Cardiac muscle cell (in vitro differentiated cells and primary cell): Measurements from ENCODE around the gene IGF2BP3. TPM values are rescaled to one million over a fixed set of nuclear protein-coding genes. Genes with fewer than 3 reads are reported as not detected.
A peak's percentile ranks its signal among the peaks of the same experiment; 100 is the strongest.

Experiments
- DNase-seq, 2 donors: peaks; one replicate each; pipeline versions ENCODE4 v3.0.0 to v3.0.0-alpha.2; 2010 to 2017; ENCODE audit warnings: low read depth in 1 of 2, low spot score in 1 of 2
- H3K27ac ChIP-seq: fragments of 200-600 bp; sonication (generic); 2 replicates; pipeline ENCODE4 v1.5.1; 2016
- H3K27me3 ChIP-seq: fragments of 200-600 bp; sonication (generic); 2 replicates; pipeline ENCODE4 v1.6.0; 2016; ENCODE audit warnings: control low read depth
- H3K36me3 ChIP-seq: fragments of 200-600 bp; sonication (generic); 2 replicates; pipeline ENCODE4 v1.5.1; 2016; ENCODE audit warnings: control low read depth
- H3K4me1 ChIP-seq: fragments of 200-600 bp; sonication (generic); 2 replicates; pipeline ENCODE4 v1.8.1; 2017; ENCODE audit warnings: low read depth, mild to moderate bottlenecking, mixed run types
- H3K4me3 ChIP-seq: fragments of 200-600 bp; sonication (generic); 2 replicates; pipeline ENCODE4 v1.5.1; 2016; ENCODE audit warnings: mild to moderate bottlenecking
- H3K9me3 ChIP-seq: fragments of 200-600 bp; sonication (generic); 2 replicates; pipeline ENCODE4 v1.5.1; 2017; ENCODE audit warnings: low read depth, mild to moderate bottlenecking, control low read depth
- CTCF ChIP-seq: IDR thresholded peaks from 2 replicates; pipeline ENCODE4 v1.5.1; 2012; ENCODE audit warnings: low read depth, mild to moderate bottlenecking, low read length
- polyA plus RNA-seq: library from polyadenylated mRNA; unstranded; fragments of >200 nt; fragmentation: Nextera tagmentation; extraction: Ambion mirVana; gene quantifications from 2 replicates; pipeline ENCODE4 v1.2.1, GENCODE V29; 2016
- total RNA-seq: library from RNA; depleted of rRNA; stranded (reverse); fragments of >200 nt; gene quantifications from 2 replicates; pipeline ENCODE4 v1.2.3, GENCODE V29; 2016

The IGF2BP3 gene
- total and polyA plus RNA-seq, 2 experiments from 2014 or later, result 30.5 to 59.3 TPM

GRCh38 chr7:23458044-23458443 is 12.2 kb downstream of the IGF2BP3 start:
- peak overlapping the region; percentile 6 for H3K27ac ChIP-seq
- no peaks in the 10 kb centered on the region for H3K27me3 ChIP-seq
- H3K36me3 ChIP-seq, result no peaks in the 10 kb centered on the region
- no peak overlapping the region for H3K4me3 ChIP-seq
- no peaks in the 10 kb centered on the region for H3K9me3 ChIP-seq
- TF ChIP-seq CTCF, result no peak
- H3K4me1 ChIP-seq, result peaks cover 15% of the 10 kb centered on the region
- DNase-seq, result peak in 1 of 2 donors; percentile 23

DNA sequence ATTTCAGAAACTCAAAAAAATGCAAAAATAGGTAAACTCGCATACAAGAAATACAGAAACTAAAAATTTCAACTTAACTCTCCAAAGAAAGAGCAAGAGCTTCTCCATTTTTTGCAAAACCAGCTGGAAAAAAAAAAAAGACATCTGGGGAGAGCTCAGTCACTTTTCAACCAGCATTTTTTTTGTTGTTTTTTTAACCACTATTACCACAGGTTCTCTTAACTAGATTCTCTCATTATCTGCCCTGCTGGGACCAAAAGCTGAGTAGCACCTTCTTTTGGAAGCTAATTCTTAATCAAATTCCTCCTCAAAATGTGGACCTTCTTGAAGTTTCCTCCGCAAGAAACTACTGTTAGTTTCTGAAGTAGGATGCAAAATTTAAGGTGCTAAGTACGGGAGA is 14.2 kb downstream of the IGF2BP3 start:
- DNase-seq, result no peak
- H3K4me3 ChIP-seq, result no peak overlapping the region
- H3K4me1 ChIP-seq, result peaks cover 11% of the 10 kb centered on the region
- H3K27me3 ChIP-seq, result no peaks in the 10 kb centered on the region
- H3K27ac ChIP-seq, result no peak overlapping the region
- no peaks in the 10 kb centered on the region for H3K9me3 ChIP-seq
- no peak for TF ChIP-seq CTCF
- no peaks in the 10 kb centered on the region for H3K36me3 ChIP-seq

DNA sequence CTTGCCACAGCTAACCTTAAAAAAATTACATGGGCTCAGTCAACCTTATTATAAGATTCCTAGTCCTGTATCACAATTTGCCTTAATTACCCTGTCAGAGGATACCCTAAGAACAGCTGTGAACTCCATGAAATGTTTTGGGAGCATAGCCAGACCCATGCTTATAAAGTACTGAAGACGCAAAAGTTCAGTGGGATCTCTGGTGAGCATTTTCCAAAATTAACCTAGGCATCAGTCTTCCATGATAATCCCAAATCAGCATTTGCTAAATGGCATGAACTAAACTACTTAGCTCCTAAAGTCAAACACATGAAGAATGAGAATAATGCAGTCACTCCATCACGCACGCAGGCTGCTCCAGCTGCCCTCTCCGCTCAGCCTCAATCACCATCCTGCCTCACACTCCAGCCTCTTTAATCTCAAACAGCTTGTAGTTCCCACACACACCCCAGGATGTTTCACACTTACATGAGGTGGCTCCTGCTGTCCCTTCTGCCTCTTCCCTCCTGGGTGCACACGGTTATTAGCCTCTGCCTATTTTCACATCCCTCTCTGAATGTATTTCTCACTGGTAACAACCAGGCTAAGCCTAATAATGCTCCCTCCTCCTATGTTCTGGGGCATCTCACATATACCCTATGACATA is 15.3 kb downstream of the IGF2BP3 start:
- H3K36me3 ChIP-seq, result no peaks in the 10 kb centered on the region
- DNase-seq, result no peak
- H3K9me3 ChIP-seq, result no peaks in the 10 kb centered on the region
- no peaks in the 10 kb centered on the region for H3K27me3 ChIP-seq
- H3K4me3 ChIP-seq, result no peak overlapping the region
- peaks cover 11% of the 10 kb centered on the region for H3K4me1 ChIP-seq
- no peak for TF ChIP-seq CTCF
- no peak overlapping the region for H3K27ac ChIP-seq

DNA sequence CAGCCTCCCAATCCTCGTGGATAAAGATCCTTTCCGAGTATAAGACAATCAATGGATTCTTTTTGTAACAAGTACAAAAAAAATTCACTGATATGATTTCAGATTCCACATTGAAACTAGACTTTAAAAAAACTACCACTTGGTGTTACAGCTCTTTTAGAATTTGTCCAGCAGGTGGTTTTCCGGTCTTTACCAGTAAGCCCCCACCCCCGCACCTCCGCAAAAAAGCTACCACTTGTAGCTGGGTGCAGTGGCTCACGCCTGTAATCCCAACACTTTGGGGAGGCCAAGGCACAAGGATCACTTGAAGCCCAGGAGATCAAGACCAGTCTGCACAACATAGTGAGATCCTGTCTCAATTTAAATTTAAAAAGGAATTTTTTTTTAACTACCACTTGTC is 19.8 kb downstream of the IGF2BP3 start:
- Histone ChIP-seq H3K4me3 (no peak overlapping the region), H3K27ac (no peak overlapping the region)

DNA sequence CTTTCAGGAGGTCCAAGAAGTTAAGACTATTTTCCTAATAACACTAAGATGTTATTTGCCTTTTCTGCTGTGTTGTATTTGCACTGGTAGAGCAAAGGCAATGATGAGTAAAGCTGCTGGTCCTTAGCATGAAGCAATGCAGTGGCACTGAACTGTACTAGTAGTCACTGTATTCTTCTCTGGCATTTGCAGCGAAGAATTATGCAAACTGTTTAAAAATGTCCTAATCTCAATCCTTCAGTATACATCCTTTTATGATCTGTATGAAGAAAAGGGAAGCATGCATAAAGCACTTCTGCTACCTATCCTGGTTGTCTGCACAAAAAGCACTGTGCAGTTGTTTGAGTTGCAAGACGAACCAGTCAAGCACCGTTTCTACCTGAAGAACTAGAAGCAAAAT is 20.4 kb downstream of the IGF2BP3 start:
- no peak for DNase-seq
- TF ChIP-seq CTCF, result no peak
- Histone ChIP-seq H3K36me3 (no peaks in the 10 kb centered on the region), H3K4me1 (no peaks in the 10 kb centered on the region), H3K27me3 (no peaks in the 10 kb centered on the region), H3K9me3 (no peaks in the 10 kb centered on the region), H3K4me3 (no peak overlapping the region), H3K27ac (no peak overlapping the region)

More for the DNA sequence above, 19.8 kb downstream of the IGF2BP3 start:
- no peaks in the 10 kb centered on the region for H3K27me3 ChIP-seq
- TF ChIP-seq CTCF, result no peak
- H3K9me3 ChIP-seq, result no peaks in the 10 kb centered on the region
- H3K36me3 ChIP-seq, result no peaks in the 10 kb centered on the region
- H3K4me1 ChIP-seq, result no peaks in the 10 kb centered on the region
- DNase-seq, result no peak
